KBM-7 (cell line): Measurements from ENCODE around the gene C4orf50.

Source experiments
- DNase-seq: peaks from one replicate; pipeline ENCODE4 v3.0.0-alpha.2; 2015
- in situ Hi-C: fragments of 300-500 bp; cut with MboI; formaldehyde crosslinking; loops from 2 replicates; pipeline ENCODE4 v1.14.3; 2020; ENCODE audit warnings: low sequenced_read_pairs, low pct_unique_long_range_greater_than_20kb, mixed read lengths

C4orf50 gene

DNA sequence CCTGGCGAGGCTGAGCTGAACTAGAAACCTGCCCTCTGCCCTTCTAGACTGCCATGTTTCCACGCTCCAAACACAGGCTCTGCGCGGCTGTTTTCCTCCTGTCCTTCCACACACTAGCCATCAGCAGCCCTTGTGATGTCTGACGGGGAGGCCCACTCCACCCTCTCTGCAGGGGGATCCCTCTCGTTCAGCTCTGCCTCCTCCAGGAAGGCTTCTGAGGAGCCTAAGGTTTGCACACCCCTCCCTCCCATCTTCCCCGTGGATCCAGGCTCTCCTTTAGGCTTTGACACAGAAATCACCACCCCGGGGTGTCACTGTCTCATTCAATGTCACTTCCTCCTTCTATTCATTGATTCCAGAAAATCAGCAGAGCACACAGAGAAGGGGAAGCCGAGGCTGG, 86.7 kb downstream of the C4orf50 start:
- DNase-seq, result no peak

DNA sequence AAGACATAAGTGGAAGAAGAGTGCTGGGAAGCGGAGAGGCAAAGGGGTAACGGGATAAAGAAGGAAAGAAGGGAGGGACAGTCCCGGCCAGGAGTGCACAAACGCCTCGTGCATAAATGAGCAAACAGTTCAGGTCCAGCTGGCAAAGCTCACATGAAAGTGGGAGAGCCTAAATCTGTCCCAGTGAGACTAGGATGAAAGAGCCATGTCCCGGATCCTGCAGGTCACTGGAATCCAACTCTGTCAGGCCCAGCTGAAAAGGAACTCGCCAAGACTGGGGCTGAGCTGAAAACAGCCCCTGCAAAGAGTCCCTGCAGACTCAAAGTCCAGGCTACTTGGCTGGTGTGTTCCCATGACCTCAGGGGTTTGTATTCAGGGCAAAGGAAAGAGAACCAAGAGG, 87.4 kb downstream of the C4orf50 start:
- in situ Hi-C loops, result no loop called here
- DNase-seq, result no peak

More for the DNA sequence above, 86.7 kb downstream of the C4orf50 start:
- in situ Hi-C loops, result no loop called here

DNA sequence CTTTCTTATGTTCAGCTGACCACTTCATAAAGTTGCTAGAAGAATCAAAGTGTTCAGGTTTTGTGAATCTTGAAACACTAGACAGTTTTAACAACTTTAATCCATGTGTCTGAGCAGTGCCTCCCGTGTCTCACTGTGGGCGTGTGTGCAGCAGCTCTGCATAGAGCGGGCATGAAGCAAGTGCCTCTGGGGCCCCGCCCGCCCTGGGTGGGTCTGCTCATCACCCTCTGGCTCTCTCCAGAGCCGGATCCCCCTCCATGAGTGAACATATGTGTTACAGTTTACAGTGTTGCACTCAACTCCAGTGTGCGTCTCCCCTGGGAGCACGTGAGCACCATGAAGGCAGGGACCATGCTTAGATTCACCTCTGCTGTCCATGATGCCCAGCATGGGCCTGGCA, 87.8 kb downstream of the C4orf50 start:
- in situ Hi-C loops, result no loop called here
- DNase-seq, result no peak

DNA sequence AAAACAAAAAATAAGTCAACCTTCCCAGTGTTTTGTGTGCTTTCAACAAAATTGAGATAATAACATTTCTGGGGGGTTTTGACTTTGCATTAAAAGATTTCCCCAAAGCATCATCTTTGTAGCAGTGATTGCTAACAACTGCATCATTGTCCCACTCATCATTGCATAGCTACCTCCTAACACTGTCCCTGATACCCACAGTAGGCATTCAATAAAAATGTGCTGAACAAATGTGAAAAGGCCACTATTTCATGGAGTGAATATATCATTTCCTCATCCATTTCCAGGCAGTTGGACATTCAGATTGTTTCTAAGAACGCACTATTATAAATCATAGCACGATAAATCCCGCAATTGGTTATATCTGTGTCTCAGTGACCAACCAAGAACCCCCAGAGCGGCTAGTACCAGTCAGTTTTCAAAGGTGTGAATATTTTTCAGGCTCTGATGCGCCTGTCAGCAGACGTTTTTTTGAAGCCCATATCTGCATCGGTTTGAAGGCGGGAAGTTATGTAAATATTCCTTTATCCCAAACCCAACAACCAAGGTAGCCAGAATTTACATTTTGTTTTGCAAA, 89.3 kb downstream of the C4orf50 start:
- in situ Hi-C loops, result no loop called here
- no peak for DNase-seq

DNA sequence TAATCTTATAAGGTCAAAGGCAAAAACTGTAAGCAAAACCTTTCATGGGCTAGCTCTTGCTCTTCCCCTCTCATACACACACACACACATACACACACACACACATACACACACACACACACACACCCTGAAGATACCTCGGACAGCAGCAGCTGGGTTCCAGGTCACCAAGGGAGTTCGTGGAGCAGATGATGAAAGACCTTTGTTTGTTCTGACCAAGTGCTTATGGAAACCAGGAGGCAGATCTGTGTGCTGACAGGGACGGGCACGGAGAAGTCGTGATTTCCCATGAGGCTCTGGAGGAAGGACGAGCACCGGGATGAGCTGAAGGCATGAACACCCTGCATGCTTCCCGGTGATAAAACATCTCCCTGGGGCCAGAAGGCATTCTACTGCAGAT, 90.0 kb downstream of the C4orf50 start:
- in situ Hi-C loops, result no loop called here
- DNase-seq, result no peak

DNA sequence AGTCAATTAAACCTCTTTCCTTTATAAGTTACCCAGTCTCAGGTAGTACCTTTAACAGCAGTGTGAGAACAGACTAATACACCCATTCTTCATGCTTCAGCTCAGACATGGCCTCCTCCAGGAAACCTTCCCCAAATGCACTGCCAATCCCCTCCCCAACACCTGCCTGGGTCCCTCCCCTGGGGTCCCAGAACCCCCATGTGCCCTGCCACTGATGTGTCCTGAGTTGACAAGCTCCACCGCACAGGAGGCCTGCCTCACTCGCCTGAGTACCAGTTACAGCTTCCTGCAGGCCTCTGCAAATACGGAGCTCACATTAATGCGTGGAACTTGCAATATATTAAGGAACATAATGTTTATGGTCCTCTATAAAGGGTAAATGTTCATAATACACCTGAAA, 90.5 kb downstream of the C4orf50 start:
- DNase-seq, result no peak
- in situ Hi-C loops, result no loop called here

DNA sequence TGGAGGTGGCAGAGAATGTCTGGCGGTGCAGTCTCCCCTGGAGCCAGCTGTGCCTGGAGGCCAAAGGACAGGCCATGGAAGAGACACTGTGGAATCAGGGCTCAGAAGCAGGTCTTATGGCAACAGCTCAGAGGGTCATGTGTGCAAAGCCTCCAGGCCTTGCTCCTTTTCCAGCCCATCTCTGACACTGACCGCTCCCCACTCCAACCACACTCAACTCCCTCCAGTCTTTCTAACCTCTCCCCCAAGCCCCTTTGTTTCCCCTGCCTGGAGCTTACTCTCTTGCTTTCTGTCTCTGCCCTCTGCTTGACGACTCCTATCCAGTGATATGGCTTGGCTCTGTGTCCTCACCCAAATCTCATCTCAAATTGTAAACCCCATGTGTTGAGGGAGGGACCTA, 91.1 kb downstream of the C4orf50 start:
- in situ Hi-C loops, result no loop called here
- no peak for DNase-seq

DNA sequence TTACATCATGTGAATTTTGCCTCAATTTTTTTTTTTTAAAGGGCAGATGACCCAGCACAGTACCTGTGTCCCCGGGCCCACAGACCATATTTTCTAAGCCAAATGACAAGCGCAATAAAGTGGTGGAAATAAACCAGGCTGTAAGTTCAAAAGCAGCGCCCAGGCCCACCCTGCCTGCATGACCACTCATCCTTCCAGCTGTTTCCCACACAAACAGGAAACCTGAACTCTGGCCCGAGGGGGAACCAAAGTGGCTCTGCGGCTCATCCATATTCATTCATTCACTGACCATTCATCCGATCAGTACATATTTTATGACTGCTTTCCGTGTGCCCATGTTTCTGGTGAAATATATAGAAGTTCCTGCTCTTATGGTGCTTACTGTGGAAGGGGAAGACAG, 91.6 kb downstream of the C4orf50 start:
- in situ Hi-C loops, result no loop called here
- no peak for DNase-seq

DNA sequence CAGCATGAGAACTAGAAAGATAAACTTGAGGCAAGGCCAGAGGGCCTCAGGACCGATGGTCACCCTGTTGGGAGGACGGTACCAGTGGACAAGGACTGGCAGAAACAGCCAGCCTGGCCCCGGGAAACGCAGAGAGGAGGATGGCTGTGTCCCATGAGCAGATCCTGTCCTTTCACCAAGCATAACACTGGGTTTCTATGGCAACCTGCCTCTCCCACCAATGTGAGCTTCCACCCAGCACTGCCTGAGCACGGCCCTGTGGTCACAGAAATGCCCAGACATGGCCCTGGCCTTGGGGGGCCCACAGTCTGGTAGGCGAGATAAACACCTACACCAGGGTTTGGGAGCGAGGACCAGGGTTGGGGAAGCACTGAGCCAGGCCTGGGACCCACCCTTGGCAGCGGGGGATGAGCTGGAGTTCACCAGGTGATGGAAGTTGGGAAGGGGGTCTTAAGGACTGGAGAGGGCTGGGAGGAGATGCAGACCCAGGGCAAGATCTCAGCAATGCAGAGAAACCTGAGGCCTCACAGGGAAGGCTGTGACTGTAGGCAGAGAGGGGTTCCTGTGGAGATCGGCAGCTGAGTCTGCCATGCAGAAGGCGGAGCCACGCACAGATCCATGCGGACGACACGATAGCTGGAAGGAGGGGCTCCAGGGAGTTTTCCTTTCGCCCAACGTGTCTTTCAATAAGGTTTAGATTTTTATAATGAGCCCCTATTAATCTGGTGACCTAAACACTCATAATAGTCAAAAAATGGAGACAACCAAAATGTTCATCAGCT, 92.6 kb downstream of the C4orf50 start:
- in situ Hi-C loops, result no loop called here
- DNase-seq, result no peak

DNA sequence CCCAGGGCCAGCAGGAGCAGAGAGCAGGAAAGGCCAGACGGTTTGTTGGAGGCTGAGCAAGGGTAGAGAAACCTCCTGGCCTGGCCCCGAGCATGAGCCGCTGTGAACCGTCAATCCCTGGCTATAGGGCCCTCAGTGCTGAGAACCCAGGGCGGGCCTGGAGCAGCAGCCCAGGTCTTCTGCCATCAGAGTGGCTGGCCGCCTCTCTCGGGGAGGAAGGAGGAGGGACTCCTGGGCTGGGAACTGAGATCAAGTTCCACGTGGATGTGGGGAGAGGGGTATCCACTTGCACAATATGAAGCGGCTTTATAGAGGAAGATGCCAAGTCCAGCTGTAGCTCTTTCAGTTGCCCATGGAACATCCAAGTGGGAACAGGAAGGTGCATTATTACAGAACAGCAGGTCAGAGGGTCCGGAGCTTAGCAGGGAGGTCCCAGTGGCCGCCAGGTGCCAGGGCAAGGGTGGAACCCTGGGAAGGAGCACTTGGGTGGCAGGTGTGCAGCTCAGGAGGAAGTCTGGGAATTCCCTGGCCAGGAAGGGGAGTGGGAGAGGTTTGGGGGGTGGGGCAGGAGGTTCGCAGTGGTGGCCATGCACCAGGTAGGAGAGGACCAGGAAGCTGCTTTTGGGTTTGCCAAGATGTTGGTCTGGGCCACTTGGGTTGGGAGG, 93.6 kb downstream of the C4orf50 start:
- in situ Hi-C loops, result no loop called here
- DNase-seq, result no peak

DNA sequence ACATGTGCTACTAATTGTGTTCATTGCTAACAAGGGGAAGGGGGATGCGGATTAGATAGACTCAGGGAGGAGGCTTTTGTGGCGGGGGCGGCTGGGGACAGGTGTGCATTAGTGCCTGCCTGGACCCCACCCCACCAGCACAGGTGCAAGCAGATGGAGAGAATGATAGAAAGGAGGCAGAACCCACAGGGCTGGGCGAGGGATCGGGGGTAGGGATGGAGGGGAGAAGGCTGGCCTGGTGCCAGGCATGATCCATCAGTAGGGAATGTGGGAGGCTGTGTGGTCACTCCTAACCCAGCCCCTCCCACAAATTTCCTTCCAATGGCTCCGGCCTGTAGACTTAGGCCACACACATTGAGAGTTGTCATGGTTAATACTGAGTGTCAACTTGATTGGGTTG, 94.9 kb downstream of the C4orf50 start:
- no peak for DNase-seq
- in situ Hi-C loops, result no loop called here

DNA sequence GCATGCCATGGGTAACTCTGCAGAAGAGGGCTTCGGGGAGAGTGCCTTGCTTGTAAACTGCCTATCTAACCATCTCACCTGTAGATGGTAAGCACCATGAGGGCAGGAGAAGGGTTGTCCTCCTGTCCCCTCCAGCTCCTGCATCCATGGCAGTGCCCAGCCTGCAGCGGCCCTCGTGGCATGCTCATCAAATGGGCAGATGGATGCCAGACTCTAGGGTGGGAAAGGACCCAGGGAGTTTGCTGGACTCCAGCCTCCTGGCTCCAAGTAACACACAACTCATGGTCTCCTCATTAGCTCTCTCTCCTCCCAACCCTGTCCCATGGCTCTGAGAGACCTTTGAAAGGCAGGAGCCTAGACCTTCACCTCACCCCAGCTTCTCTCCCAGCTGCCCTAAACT, 95.7 kb downstream of the C4orf50 start:
- no peak for DNase-seq
- in situ Hi-C loops, result no loop called here

DNA sequence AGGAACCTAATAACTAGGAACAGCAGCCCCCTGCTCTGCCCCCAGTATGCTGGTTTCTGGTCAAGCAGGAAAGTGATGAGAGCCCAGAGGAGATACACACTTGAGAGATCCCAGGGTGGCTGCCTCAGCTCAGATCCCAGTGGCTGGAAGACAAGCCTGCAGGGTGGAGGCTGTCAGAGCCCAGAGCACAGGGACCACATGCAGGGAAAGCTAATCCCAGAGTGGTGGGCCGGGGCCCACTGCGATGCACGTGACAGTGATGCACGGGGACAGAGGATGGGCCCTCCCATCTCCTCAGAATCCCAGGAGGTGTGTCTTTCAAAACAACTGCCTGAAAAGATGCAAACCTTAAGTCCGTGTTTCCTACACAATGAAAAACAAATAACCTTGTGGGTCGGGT, 96.2 kb downstream of the C4orf50 start:
- no peak for DNase-seq
- in situ Hi-C loops, result no loop called here

DNA sequence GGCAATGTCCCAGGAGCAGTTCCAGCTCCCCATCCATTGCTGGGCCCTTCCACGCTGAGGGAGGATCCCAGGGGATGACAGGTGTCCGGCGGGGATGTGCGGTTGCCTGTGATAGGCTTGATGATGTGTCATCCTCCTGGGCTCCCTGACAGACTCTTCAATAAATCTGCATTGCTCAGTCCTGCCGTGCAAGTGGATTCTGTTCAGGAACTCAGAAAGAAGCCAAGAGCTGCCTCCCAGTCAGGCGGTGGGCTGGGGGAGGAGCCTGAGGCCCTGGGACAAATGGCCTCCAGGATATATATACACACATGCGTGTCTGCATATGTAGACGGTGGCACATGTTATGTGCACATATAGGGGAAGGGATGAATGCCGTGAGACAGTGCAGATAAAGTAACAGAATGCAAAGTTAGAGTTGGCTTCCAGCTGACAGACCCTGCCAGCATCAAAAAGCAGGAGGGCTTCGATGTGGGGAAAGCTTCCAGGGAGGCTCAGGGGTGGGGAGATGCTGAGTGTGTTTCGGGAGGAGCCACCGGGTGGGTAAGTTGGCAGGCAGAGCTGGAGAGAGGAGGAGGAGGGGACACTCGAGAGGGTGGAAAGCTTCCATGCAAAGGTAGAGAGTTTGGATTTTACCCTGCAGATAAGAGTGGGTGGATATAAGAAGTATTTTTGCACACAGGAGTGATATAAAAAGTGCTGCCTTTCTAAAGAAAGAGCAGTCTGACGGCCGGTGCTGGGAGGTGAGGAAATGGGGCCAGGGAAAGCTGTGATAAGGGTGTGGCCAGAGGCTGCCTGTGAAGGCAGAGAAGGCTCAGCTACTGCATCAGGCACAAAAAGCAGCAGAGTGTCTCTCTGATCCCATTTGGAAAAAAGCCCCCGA, 96.9 kb downstream of the C4orf50 start:
- no peak for DNase-seq
- in situ Hi-C loops, result no loop called here

DNA sequence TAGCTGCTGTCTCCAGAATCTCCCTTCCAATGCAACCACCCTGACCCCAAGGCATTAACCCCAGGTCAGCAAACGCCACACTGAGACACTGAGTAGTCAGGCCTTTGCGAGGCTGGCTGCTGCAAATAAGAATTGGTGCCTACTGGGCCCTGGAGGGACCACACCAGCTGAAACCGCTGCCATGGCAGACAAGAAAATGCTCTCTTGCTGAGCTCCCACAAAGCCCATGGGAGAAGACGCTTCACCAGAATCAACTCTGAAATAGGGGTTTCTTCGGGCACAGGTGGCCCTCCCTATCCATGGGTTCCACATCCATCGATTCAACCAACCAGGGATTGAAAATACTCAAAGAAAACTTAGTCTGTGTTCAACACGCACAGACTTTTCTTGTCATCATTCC, 98.7 kb downstream of the C4orf50 start:
- in situ Hi-C loops, result no loop called here
- DNase-seq, result no peak

DNA sequence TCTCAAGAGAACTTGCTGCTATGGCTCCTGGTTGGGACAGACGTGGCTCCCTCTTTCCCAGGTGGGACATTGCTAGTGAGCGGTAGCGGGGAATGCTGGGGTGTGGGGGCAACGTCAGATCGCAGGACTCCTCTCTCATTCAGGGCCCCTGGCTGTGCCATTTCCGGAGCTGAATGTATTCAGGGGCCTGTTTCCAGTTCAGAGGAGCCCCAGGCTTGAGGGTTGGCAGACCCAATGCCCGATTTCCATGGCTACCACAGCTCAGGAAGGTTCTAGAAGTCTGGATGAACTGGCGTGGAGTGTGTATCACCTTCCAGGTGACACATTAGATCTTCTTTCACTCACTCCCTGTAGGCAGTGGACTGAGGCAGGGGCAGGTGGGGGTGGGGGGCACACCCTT, 99.2 kb downstream of the C4orf50 start:
- in situ Hi-C loops, result no loop called here
- no peak for DNase-seq

DNA sequence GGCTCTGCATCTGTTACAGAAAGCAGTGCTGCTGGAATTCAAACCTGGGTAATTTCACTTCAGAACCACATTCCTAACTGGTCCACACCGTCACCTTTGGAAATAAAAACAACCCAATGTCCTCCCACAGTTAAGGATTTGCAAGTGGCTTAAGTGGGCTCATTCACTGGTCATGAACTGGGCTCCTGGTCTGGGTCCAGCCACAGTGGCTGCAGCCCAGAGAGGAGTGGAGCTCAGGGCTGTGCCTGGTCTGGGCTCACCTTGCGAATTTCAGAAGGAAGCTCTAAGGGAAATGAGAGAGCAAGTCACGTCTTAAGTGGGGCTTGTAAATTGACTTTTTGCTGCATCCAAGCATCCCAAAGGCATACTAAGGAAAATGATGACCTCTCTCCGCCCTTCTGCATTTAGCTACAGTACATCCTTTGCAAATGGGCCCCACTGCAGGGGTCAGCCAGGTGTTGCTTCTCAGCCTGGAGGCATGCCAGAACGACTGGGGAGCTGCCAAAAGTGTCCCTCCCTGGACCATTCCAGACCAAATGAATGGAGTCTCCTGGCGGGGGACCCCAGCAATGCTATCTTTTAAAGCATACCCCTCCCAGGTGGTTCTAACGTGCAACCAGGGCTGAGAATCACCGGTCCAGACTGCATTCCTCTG, 99.8 kb downstream of the C4orf50 start:
- DNase-seq, result no peak
- in situ Hi-C loops, result no loop called here

DNA sequence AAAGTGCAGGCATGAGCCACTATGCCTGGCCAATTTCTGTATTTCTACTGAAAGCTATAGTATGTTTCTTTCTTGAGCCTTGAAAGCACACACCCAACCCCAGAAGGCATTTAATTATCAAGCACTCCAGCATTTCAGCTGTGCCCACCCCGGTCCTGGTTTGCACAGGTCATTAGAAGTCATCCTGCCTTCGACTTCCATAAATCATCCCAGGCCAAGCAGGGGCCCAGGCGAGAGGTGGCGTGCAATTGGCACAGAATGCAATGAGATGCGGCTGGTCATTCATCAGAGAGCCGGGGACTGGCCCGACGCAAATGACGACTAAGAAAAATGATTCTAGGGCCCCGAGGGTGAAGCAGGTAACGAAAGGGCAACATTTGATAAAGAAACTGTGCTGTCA, 100.6 kb downstream of the C4orf50 start:
- in situ Hi-C loops, result no loop called here
- no peak for DNase-seq

DNA sequence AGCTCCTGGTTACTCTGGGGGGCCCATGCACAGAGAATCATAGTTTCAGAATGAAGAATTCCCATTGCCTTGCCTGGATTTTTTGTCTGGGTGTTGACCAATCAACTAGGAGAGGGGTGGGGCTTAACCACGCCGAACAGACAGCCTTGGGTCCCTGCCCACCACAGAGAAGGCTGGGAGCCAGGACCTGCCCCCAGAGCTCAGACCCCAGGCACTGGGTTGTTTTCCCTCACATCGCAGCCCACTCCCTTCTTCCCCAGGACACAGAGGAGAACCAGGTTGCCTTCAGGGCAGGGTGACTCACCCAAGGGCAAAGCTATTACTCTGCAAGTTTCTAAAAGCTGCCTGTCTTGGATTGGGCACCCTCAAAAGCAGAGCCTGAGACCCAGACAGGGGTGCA, 102.0 kb downstream of the C4orf50 start:
- no peak for DNase-seq
- in situ Hi-C loops, result no loop called here
